LNCaP clone FGC (cell line): ENCODE data around the gene SOHLH1.

Source experiments
- DNase-seq: peaks from one replicate; pipeline ENCODE4 v3.0.0-alpha.2; 2011; ENCODE audit warnings: low read depth
- H3K4me3 ChIP-seq: 2 replicates; pipeline ENCODE4 v1.5.1; 2011; ENCODE audit warnings: mild to moderate bottlenecking, low read depth, low read length, control low read depth
- CTCF ChIP-seq: IDR thresholded peaks from 2 replicates; pipeline ENCODE4 v1.5.1; 2012; ENCODE audit warnings: mild to moderate bottlenecking; ENCODE audit not compliant: control insufficient read depth, insufficient read depth; ENCODE audit errors: extremely low read depth

The SOHLH1 gene

GRCh38 chr9:135737840-135738521 is 38.7 kb upstream of the SOHLH1 start:
- TF ChIP-seq CTCF: no peak
- DNase-seq: no peak
- no peak overlapping the region for H3K4me3 ChIP-seq

GRCh38 chr9:135736979-135737839 is 37.9 kb upstream of the SOHLH1 start:
- no peak for DNase-seq
- H3K4me3 ChIP-seq: no peak overlapping the region
- no peak for TF ChIP-seq CTCF

- TF ChIP-seq CTCF: no peak
- no peak for DNase-seq
- no peak overlapping the region for H3K4me3 ChIP-seq
Observed at GRCh38 chr9:135736272-135736978, 37.1 kb upstream of the SOHLH1 start.

GRCh38 chr9:135734616-135735144 is 35.4 kb upstream of the SOHLH1 start:
- no peak overlapping the region for H3K4me3 ChIP-seq
- no peak for DNase-seq
- TF ChIP-seq CTCF: no peak

- H3K4me3 ChIP-seq: no peak overlapping the region
- TF ChIP-seq CTCF: no peak
- DNase-seq: peak; percentile 10
Observed at GRCh38 chr9:135732569-135733257, 33.4 kb upstream of the SOHLH1 start.

GRCh38 chr9:135731454-135731853 is 32.2 kb upstream of the SOHLH1 start:
- H3K4me3 ChIP-seq: no peak overlapping the region
- no peak for TF ChIP-seq CTCF
- DNase-seq: no peak
